Measurements from ENCODE around the gene GAGE10.

The GAGE10 gene, protein sequence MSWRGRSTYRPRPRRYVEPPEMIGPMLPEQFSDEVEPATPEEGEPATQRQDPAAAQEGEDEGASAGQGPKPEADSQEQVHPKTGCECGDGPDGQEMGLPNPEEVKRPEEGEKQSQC

GRCh38 chrX:49303346-49303745 is at the start of gene GAGE10:
Gene GAGE10, plus strand, starts transcription at chrX:49303646. Its CDS starts 1,214 bp downstream, at chrX:49304860.
- DNase-seq = no peak

DNA sequence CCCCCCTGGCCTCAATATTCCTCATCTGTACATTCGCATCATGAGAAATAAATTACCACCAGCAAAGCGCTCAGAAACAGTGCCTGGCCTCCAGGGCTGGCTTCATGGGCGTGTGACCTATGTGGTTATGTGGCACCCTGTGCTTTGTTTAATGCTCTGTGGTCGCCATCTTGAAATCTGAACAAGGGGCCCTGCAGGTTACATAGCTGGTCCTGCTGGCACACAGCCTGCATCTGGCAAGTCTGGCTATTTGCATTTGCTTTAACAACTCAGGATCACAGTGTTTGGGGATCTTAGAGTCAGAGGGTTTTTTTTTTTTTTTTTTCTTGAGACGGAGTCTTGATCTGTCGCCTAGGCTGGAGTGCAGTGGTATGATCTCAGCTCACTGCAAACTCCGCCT is 48.8 kb upstream of the GAGE10 start:
- DNase-seq = no peak

DNA sequence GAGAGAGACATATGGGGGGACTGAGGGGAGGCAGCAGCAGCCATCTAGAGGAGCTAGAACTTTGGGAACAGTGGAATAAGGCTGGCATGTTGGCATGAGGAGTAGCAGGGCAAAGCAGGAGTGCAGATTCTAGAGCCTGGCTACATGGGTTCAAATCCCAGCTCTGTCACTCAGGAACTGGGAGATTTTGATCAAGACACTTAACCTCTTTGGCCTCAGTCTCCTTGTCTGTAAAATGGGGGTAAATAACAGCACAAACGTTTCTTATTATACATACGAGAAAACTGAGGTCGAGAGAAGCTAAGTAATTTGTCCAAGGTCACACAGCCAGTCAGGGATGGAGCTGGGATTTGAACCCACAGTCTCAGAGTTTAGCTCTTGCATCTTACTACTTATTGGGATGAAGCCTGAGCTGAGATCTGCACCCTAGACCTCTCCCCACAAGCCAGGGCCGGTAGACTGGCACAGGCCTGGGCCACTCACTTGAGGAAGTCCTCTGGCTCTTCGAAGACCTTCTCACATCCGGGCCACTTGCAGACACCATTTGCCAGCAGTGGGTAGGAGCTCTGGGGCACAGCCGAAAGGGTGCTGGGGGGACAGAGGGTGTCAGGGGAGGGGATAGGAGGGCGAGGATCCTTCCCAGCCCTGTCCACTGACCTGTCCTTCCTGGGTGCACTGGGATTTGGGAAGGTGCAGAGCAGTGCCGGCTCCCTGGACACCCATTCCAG is 47.0 kb upstream of the GAGE10 start:
- DNase-seq = no peak

GRCh38 chrX:49257074-49257790 is 46.2 kb upstream of the GAGE10 start:
- DNase-seq = no peak

DNA sequence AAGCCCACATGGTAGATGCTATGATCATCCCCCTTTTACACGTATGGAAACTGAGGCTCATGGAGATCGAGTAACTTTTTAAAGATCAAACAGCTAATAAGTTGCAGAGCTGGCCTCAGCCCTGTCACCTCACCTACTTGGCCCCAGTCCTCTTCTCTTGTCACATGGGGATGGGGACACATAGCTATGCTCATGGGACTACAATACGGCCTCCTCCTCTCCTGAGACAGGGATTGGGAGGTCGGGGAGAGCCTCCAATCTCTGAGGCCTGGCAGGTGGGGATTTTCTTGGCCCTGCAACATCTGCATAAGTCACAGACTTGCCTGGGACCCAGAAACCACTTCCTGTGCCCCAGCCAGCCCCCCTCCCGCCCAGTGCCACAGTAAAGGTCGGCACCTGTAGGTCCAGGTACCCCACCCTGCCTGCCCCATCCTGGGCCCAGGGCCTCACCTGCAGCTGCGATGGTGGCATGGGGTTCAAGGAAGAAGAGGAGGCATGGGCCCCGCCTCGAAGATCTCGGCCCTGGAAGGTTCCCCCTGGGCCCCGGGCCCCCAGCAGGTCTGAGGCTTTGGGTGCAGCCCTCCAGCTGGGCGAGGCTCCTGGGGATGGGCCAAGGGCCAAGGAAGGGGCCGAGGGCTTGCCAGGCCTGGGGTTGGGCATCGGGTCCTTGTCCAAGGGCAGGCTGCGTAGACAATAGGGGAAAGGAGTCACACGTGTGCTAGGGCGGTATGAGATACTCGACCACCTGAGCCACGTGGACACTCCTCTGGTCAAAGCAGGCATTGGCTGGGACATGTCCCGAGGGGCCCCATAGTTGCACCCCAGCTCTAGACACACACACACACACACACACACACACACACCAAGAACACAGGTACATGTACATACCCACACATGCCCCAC is 45.3 kb upstream of the GAGE10 start:
- DNase-seq = no peak

DNA sequence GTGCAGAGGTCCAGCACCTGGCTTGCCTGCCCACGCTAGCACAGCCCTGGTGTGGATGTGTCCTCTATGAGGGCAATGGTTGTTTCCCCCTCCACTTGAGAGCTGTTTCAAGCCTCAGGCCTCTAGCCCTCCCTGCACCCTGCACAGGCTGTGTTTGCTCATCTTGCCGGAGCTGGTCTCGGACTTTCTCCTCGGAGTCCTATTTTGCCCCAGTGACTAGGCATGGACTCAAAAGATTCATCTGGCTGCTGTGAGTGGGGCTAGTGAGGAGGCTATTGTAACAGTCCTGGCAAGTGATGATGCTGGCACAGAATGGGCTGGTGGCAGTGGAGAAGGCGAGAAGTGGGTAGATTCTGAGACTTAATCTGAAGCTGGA is 44.7 kb upstream of the GAGE10 start:
- no peak for DNase-seq

GRCh38 chrX:49260221-49260985 is 43.0 kb upstream of the GAGE10 start:
- no peak for DNase-seq

- no peak for DNase-seq
These were observed 40.8 kb upstream of the GAGE10 start for GRCh38 chrX:49262603-49263002.

- no peak for DNase-seq
These were observed 39.8 kb upstream of the GAGE10 start for GRCh38 chrX:49263631-49264030.

- DNase-seq = no peak
These were observed 39.0 kb upstream of the GAGE10 start, which contains the start of gene FOXP3 for GRCh38 chrX:49264460-49264859. Gene FOXP3, minus strand, starts transcription at chrX:49264710. Its CDS starts 6,205 bp downstream, at chrX:49258505.

DNA sequence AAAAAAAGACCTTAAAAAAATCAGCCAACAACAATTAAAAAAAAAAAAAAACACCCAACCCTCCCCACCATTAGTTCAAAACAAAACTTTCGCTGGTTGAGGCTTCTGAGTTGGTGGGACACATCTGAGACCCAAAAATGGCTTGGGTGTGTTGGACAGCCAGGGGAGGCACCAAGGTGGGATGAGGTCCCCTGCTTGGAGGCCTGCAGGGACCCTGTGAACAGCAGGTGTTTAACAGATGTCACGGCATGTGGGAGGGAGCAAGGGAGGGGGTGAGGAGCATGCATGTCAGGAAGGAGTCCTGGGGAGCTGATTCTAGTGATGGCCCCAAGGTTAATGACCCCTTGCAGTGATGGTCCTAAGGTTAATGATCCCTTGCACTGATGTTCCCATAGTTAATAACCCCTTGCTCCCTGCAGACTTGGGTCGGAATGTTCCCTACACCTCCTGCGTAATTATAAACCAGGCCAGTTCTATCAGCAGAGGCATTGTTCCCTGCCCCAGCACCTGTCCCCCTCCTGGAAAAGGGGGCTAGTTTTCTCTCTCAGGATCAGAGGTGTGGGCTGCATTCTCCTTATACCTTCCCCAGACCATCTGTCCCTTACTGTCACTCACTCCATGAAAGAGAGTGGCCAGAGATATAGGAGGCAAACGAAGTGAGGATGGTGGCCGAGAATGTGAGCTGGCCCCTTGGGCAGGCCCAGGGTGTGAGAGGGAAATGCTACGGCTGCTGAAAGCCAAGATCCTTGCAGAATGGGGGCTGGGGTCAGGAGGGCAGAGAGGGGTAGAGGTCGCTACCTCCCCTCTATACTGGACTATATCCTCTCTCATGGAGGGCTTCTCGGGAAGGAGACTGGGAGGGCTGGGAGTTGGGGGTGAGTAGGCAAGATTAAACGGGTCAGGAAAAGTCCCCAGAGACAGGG is 36.7 kb upstream of the GAGE10 start:
- DNase-seq = peak; percentile 1

DNA sequence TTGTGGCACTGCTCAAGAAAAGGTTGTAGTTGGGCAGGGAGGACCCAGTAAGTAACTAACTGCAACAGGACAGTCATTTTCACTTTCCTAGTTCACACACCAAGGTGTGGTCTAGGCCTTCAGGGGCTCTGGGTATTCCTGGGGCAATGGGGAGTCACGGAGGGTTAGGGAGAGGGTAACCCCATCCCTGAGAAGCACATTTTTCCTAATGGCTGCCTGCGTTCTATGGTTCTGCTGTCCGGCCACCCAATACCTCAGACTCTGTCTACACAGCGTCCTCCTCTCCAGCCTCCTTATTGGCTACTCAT is 34.8 kb upstream of the GAGE10 start:
- no peak for DNase-seq

GRCh38 chrX:49269010-49269766 is 34.3 kb upstream of the GAGE10 start:
- DNase-seq = peak; percentile 90

- no peak for DNase-seq
These were observed 33.6 kb upstream of the GAGE10 start, which contains the start of gene PPP1R3F for GRCh38 chrX:49269767-49270248. Gene PPP1R3F, plus strand, starts transcription at chrX:49269793. Its CDS starts 77 bp downstream, at chrX:49269870.

- DNase-seq = no peak
These were observed 33.1 kb upstream of the GAGE10 start for GRCh38 chrX:49270249-49270921.

DNA sequence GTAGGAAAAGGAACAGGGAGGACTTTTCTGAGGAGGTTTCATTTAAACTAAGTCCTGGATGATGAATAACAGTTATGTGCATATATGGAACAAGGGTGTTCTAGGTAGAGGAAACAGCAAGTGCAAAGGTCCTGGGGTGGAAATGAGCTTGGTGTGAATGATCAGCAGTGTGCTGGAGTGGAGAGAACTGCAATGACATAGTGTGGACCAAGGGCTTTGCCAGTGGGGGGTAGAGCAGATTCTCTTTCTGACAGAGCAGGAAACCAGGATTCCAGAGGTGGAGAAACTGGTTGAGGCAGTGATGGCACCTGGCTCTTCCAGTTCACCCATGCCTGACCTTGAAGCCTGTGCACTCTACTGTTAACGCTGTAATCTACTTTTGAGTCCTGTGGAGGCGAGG is 32.1 kb upstream of the GAGE10 start:
- DNase-seq = no peak

GRCh38 chrX:49272421-49272820 is 31.0 kb upstream of the GAGE10 start:
- no peak for DNase-seq

- DNase-seq = no peak
These were observed 30.2 kb upstream of the GAGE10 start for GRCh38 chrX:49273181-49273727.

GRCh38 chrX:49276207-49276606 is 27.2 kb upstream of the GAGE10 start:
- no peak for DNase-seq

All from NCI-H2171 (cell line).